BLaER1 (cell line): Measurements from ENCODE around the gene SRP54.
"Not testable (repeated sequence)": the region's sequence is repeated elsewhere in the genome, so short reads cannot be mapped to it uniquely, and the experiment has no call there.

ENCODE experiments used
- H3K27ac ChIP-seq: shearing (Covaris generic); formaldehyde crosslinking; 2 replicates; pipeline ENCODE4 v1.8.1; 2022
- H3K27me3 ChIP-seq: shearing (Covaris generic); formaldehyde crosslinking; 2 replicates; pipeline ENCODE4 v1.8.1; 2022
- H3K36me3 ChIP-seq: shearing (Covaris generic); formaldehyde crosslinking; 2 replicates; pipeline ENCODE4 v1.8.1; 2022
- H3K4me1 ChIP-seq: shearing (Covaris generic); formaldehyde crosslinking; 2 replicates; pipeline ENCODE4 v1.8.1; 2022
- H3K4me2 ChIP-seq: shearing (Covaris generic); formaldehyde crosslinking; 2 replicates; pipeline ENCODE4 v1.8.1; 2022
- H3K4me3 ChIP-seq: shearing (Covaris generic); formaldehyde crosslinking; 2 replicates; pipeline ENCODE4 v1.8.1; 2022
- H3K9ac ChIP-seq: shearing (Covaris generic); formaldehyde crosslinking; 2 replicates; pipeline ENCODE4 v1.8.1; 2022
- H3K9me3 ChIP-seq: shearing (Covaris generic); formaldehyde crosslinking; 2 replicates; pipeline ENCODE4 v1.8.1; 2022
- H4K20me1 ChIP-seq: shearing (Covaris generic); formaldehyde crosslinking; 2 replicates; pipeline ENCODE4 v1.8.1; 2022
- Cebpa-rat ChIP-seq: shearing (Covaris generic); IDR thresholded peaks from 2 replicates; pipeline ENCODE4 v1.8.1; 2022

SRP54 gene

GRCh38 chr14:34957771-34958286 lies 25.0 kb upstream of the SRP54 start:
- Histone ChIP-seq H4K20me1 (no peaks in the 10 kb centered on the region), H3K36me3 (peaks cover 38% of the 10 kb centered on the region), H3K27ac (no peak overlapping the region), H3K9ac (no peak overlapping the region), H3K9me3 (no peaks in the 10 kb centered on the region), H3K4me3 (no peak overlapping the region), H3K4me1 (no peaks in the 10 kb centered on the region), H3K27me3 (no peaks in the 10 kb centered on the region), H3K4me2 (no peak overlapping the region)
- TF ChIP-seq Cebpa-rat = no peak

GRCh38 chr14:34962106-34962505 lies 20.7 kb upstream of the SRP54 start:
- H3K4me2 ChIP-seq, H4K20me1 ChIP-seq, H3K4me3 ChIP-seq, H3K9me3 ChIP-seq, H3K9ac ChIP-seq, H3K4me1 ChIP-seq, H3K27me3 ChIP-seq, H3K27ac ChIP-seq: not testable (repeated sequence)
- H3K36me3 ChIP-seq = peaks cover 29% of the 10 kb centered on the region

- TF ChIP-seq Cebpa-rat = no peak
Observed at GRCh38 chr14:34964977-34965764, 17.6 kb upstream of the SRP54 start.

GRCh38 chr14:34965912-34966311 lies 16.9 kb upstream of the SRP54 start:
- Histone ChIP-seq H3K27me3 (no peaks in the 10 kb centered on the region), H3K36me3 (peaks cover 36% of the 10 kb centered on the region), H3K4me3 (no peak overlapping the region), H3K27ac (no peak overlapping the region), H4K20me1 (no peaks in the 10 kb centered on the region), H3K4me1 (no peaks in the 10 kb centered on the region), H3K9ac (no peak overlapping the region), H3K4me2 (no peak overlapping the region), H3K9me3 (no peaks in the 10 kb centered on the region)
- no peak for TF ChIP-seq Cebpa-rat

More at GRCh38 chr14:34964977-34965764, 17.6 kb upstream of the SRP54 start:
- H3K4me3 ChIP-seq = no peak overlapping the region
- H3K9me3 ChIP-seq = no peaks in the 10 kb centered on the region
- no peaks in the 10 kb centered on the region for H3K27me3 ChIP-seq
- H3K9ac ChIP-seq = no peak overlapping the region
- H3K4me2 ChIP-seq = no peak overlapping the region
- peaks cover 33% of the 10 kb centered on the region for H3K36me3 ChIP-seq
- no peak overlapping the region for H3K27ac ChIP-seq
- no peaks in the 10 kb centered on the region for H4K20me1 ChIP-seq
- H3K4me1 ChIP-seq = no peaks in the 10 kb centered on the region

- Histone ChIP-seq H3K4me3 (no peak overlapping the region), H3K36me3 (peaks cover 41% of the 10 kb centered on the region), H3K9ac (no peak overlapping the region), H3K9me3 (no peaks in the 10 kb centered on the region), H3K4me2 (no peak overlapping the region), H4K20me1 (no peaks in the 10 kb centered on the region), H3K27ac (no peak overlapping the region), H3K4me1 (no peaks in the 10 kb centered on the region), H3K27me3 (no peaks in the 10 kb centered on the region)
- no peak for TF ChIP-seq Cebpa-rat
Observed at GRCh38 chr14:34966413-34966812, 16.4 kb upstream of the SRP54 start.

- H3K27me3 ChIP-seq = no peaks in the 10 kb centered on the region
- no peak for TF ChIP-seq Cebpa-rat
- peaks cover 46% of the 10 kb centered on the region for H3K36me3 ChIP-seq
Observed at GRCh38 chr14:34970665-34971064, 12.1 kb upstream of the SRP54 start.

GRCh38 chr14:34971381-34971780 lies 11.4 kb upstream of the SRP54 start:
- peaks cover 40% of the 10 kb centered on the region for H3K36me3 ChIP-seq
- H3K4me1 ChIP-seq = peaks cover 9% of the 10 kb centered on the region
- no peak overlapping the region for H3K4me2 ChIP-seq
- no peak overlapping the region for H3K4me3 ChIP-seq
- no peaks in the 10 kb centered on the region for H3K27me3 ChIP-seq
- H3K9ac ChIP-seq = no peak overlapping the region
- TF ChIP-seq Cebpa-rat = no peak
- H3K9me3 ChIP-seq = no peaks in the 10 kb centered on the region
- no peaks in the 10 kb centered on the region for H4K20me1 ChIP-seq
- H3K27ac ChIP-seq = no peak overlapping the region

More at GRCh38 chr14:34970665-34971064, 12.1 kb upstream of the SRP54 start:
- Histone ChIP-seq H4K20me1 (no peaks in the 10 kb centered on the region), H3K27ac (no peak overlapping the region), H3K4me1 (peaks cover 9% of the 10 kb centered on the region), H3K9ac (no peak overlapping the region), H3K9me3 (no peaks in the 10 kb centered on the region), H3K4me2 (no peak overlapping the region), H3K4me3 (no peak overlapping the region)

GRCh38 chr14:34971801-34972200 lies 11.0 kb upstream of the SRP54 start:
- no peak for TF ChIP-seq Cebpa-rat
- H3K36me3 ChIP-seq = peaks cover 38% of the 10 kb centered on the region

GRCh38 chr14:34978444-34978843 lies 4.3 kb upstream of the SRP54 start:
- H3K9ac ChIP-seq = no peak overlapping the region
- no peaks in the 10 kb centered on the region for H3K27me3 ChIP-seq
- no peak overlapping the region for H3K4me3 ChIP-seq
- no peaks in the 10 kb centered on the region for H4K20me1 ChIP-seq
- H3K4me1 ChIP-seq = peaks cover 18% of the 10 kb centered on the region
- H3K4me2 ChIP-seq = no peak overlapping the region
- 0 out of 2 replicates have a peak, but pooled peaks cover 5% of the 10 kb centered on the region for H3K36me3 ChIP-seq
- H3K27ac ChIP-seq = no peak overlapping the region
- TF ChIP-seq Cebpa-rat = no peak
- no peaks in the 10 kb centered on the region for H3K9me3 ChIP-seq

More at GRCh38 chr14:34971801-34972200, 11.0 kb upstream of the SRP54 start:
- no peaks in the 10 kb centered on the region for H3K9me3 ChIP-seq
- no peak overlapping the region for H3K4me3 ChIP-seq
- H3K4me2 ChIP-seq = 0 out of 2 replicates have a peak overlapping the region, but pooled peaks have one; percentile 20
- H3K4me1 ChIP-seq = peaks cover 9% of the 10 kb centered on the region
- H3K27me3 ChIP-seq = no peaks in the 10 kb centered on the region
- no peaks in the 10 kb centered on the region for H4K20me1 ChIP-seq
- no peak overlapping the region for H3K9ac ChIP-seq
- no peak overlapping the region for H3K27ac ChIP-seq

GRCh38 chr14:34980337-34980900 lies 2.4 kb upstream of the SRP54 start:
- no peak for TF ChIP-seq Cebpa-rat
- H3K27me3 ChIP-seq = no peaks in the 10 kb centered on the region
- peaks cover 37% of the 10 kb centered on the region for H3K4me1 ChIP-seq
- H4K20me1 ChIP-seq = peaks cover 18% of the 10 kb centered on the region; the same call in 1 of the 2 replicates
- H3K9me3 ChIP-seq = no peaks in the 10 kb centered on the region
- H3K9ac ChIP-seq = peak overlapping the region; percentile 86; the same call in 1 of the 2 replicates
- H3K36me3 ChIP-seq = 0 out of 2 replicates have a peak, but pooled peaks cover 13% of the 10 kb centered on the region
- peak overlapping the region; percentile 83 for H3K4me3 ChIP-seq
- peak overlapping the region; percentile 97 for H3K4me2 ChIP-seq
- 0 out of 2 replicates have a peak overlapping the region, but pooled peaks have one; percentile 92 for H3K27ac ChIP-seq
